ENCODE data around the gene ITSN2. TPM values are rescaled to one million over a fixed set of nuclear protein-coding genes. Genes with fewer than 3 reads are reported as not detected.

The ITSN2 gene
- total and polyA plus RNA-seq, 4 donors = 34.3 to 77.2 (median 54.5) TPM

DNA sequence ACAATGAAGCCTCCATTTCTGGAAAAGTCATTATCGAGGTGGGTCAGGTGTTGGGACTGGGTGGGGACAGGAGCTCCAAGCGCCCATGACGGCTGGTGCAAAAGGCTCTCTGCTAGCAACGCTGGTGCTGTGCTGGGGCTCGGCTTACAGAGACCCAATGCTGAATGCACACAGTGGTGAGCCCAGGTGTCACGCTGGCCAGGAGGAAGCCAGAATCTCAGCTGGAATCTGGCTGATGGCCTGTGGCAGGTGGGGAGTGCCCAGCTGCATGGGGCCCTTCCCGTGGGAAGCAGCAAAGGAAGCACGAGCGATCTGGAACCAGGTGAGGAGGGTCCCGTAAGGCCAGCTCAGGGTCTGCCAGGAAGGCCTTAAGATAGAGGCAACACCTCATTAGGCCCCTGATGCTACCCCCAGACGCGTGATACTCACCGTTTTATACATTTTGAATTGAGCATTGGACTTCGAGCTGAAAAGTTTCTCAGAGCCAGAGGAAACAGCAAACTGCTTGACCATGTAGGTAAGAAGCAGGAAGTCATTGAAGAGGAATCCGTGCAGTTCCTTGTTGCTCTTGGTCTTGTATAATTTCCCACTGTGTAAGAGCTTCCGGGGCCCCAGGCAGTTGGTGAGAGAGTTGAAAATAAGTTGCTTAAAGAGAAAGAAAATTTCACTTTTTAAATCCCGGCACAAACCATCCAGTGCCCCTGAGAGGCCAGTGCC, 150.8 kb downstream of the ITSN2 start:
- H3K27ac ChIP-seq (ENCODE audit: low read depth in 1 of 2, low read length in 1 of 2) = no peak overlapping the region
- ATAC-seq (ENCODE audit: insufficient read depth, low FRiP score) (no peak), DNase-seq (no peak)
- no peaks in the 10 kb centered on the region for H3K4me1 ChIP-seq (ENCODE audit: control insufficient read depth in 5 of 5, insufficient read depth in 5 of 5, low read length in 5 of 5)
- H3K9me3 ChIP-seq (ENCODE audit: control insufficient read depth in 4 of 4, insufficient read depth in 3 of 4, low read length in 3 of 4) = peaks cover 0 to 2% (median 0%) of the 10 kb centered on the region in 4 donors
- WGBS, 2 donors = 79 to 85% methylated on average over 17 of the region's 17 CpGs
- H3K9ac ChIP-seq (ENCODE audit: insufficient read depth in 1 of 2, low read length in 2 of 2) = no peak overlapping the region
- H3K36me3 ChIP-seq (ENCODE audit: control insufficient read depth in 4 of 4, insufficient read depth in 4 of 4, low read length in 4 of 4) = peaks cover 4 to 64% (median 23%) of the 10 kb centered on the region in 4 donors
- no peaks in the 10 kb centered on the region for H3K27me3 ChIP-seq (ENCODE audit: control insufficient read depth in 3 of 3, insufficient read depth in 3 of 3, low read length in 2 of 3)
- TF ChIP-seq, protein P1, sequence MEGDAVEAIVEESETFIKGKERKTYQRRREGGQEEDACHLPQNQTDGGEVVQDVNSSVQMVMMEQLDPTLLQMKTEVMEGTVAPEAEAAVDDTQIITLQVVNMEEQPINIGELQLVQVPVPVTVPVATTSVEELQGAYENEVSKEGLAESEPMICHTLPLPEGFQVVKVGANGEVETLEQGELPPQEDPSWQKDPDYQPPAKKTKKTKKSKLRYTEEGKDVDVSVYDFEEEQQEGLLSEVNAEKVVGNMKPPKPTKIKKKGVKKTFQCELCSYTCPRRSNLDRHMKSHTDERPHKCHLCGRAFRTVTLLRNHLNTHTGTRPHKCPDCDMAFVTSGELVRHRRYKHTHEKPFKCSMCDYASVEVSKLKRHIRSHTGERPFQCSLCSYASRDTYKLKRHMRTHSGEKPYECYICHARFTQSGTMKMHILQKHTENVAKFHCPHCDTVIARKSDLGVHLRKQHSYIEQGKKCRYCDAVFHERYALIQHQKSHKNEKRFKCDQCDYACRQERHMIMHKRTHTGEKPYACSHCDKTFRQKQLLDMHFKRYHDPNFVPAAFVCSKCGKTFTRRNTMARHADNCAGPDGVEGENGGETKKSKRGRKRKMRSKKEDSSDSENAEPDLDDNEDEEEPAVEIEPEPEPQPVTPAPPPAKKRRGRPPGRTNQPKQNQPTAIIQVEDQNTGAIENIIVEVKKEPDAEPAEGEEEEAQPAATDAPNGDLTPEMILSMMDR (IDR thresholded peaks at IDR 0.05; ENCODE audit: control extremely low read depth, extremely low read depth) = no peak
- no peak overlapping the region for H3K4me3 ChIP-seq

DNA sequence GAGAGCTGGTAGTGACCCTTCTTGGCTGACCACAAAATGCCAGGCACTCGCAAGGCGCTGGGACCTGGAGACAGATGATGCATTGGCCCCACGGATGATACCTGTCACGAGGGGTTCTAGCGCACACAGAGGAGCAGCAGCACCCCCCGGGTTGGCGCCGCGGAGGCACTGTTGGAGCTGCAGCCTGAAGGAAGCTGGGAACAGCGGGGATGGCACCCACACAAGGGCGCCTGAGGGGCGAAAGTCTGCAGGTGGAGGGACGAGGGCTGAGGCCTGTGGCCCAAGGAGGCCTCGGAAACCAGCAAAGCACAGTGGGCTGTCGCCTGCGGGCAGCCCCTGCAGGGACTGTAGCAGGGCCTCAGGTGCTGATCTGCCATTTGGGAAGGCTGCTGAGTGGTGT, 151.8 kb downstream of the ITSN2 start:
- ATAC-seq (ENCODE audit: insufficient read depth, low FRiP score) = no peak
- H3K4me1 ChIP-seq (ENCODE audit: control insufficient read depth in 5 of 5, insufficient read depth in 5 of 5, low read length in 5 of 5) = no peaks in the 10 kb centered on the region
- H3K27ac ChIP-seq (ENCODE audit: low read depth in 1 of 2, low read length in 1 of 2) = no peak overlapping the region
- no peak overlapping the region for H3K4me3 ChIP-seq
- H3K27me3 ChIP-seq (ENCODE audit: control insufficient read depth in 3 of 3, insufficient read depth in 3 of 3, low read length in 2 of 3) = no peaks in the 10 kb centered on the region
- no peak overlapping the region for H3K9ac ChIP-seq (ENCODE audit: insufficient read depth in 1 of 2, low read length in 2 of 2)
- H3K36me3 ChIP-seq (ENCODE audit: control insufficient read depth in 4 of 4, insufficient read depth in 4 of 4, low read length in 4 of 4) = peaks cover 9 to 73% (median 28%) of the 10 kb centered on the region in 4 donors
- DNase-seq = no peak
- TF ChIP-seq, protein P1 (IDR thresholded peaks at IDR 0.05; ENCODE audit: control extremely low read depth, extremely low read depth) = no peak
- WGBS, 2 donors = 97 to 98% methylated on average over 16 of the region's 16 CpGs
- peaks cover 0 to 2% (median 0%) of the 10 kb centered on the region in 4 donors for H3K9me3 ChIP-seq (ENCODE audit: control insufficient read depth in 4 of 4, insufficient read depth in 3 of 4, low read length in 3 of 4)

DNA sequence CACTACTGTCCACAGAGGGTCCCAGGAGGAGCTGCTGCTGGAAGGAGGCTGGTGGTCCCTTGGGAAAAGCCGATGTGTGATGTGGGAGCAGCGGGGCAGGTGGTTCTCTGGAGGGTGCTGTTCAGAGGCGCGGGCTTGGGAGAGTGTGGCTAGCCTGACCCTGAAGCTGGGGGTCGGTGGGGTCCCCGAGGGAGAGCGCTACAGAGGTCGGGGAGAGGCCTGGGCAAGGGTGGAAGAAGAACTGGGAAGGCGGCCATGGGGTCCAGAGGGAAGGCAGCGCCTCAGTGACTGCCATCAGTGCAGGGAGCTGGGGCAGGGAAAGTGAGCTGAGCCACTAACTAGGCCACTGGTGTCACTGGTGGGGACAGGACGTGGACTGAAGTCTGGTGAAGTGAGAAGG, 153.0 kb downstream of the ITSN2 start:
- 90 to 91% methylated on average over 11 of the region's 11 CpGs for WGBS, 2 donors
- H3K36me3 ChIP-seq (ENCODE audit: control insufficient read depth in 4 of 4, insufficient read depth in 4 of 4, low read length in 4 of 4) = peaks cover 9 to 70% (median 29%) of the 10 kb centered on the region in 4 donors

More for the DNA sequence above, 153.0 kb downstream of the ITSN2 start:
- ATAC-seq (ENCODE audit: insufficient read depth, low FRiP score) (no peak), DNase-seq (no peak)
- H3K4me1 ChIP-seq (ENCODE audit: control insufficient read depth in 5 of 5, insufficient read depth in 5 of 5, low read length in 5 of 5) = no peaks in the 10 kb centered on the region
- H3K27me3 ChIP-seq (ENCODE audit: control insufficient read depth in 3 of 3, insufficient read depth in 3 of 3, low read length in 2 of 3) = no peaks in the 10 kb centered on the region
- TF ChIP-seq, protein P1 (IDR thresholded peaks at IDR 0.05; ENCODE audit: control extremely low read depth, extremely low read depth) = no peak
- H3K27ac ChIP-seq (ENCODE audit: low read depth in 1 of 2, low read length in 1 of 2) = no peak overlapping the region
- H3K4me3 ChIP-seq = no peak overlapping the region
- H3K9me3 ChIP-seq (ENCODE audit: control insufficient read depth in 4 of 4, insufficient read depth in 3 of 4, low read length in 3 of 4) = no peaks in the 10 kb centered on the region
- no peak overlapping the region for H3K9ac ChIP-seq (ENCODE audit: insufficient read depth in 1 of 2, low read length in 2 of 2)
